Sigmoid colon (tissue), 4 donors: ENCODE measurements around the gene ZNF774.

Source experiments
- CTCF ChIP-seq, 4 experiments: fragments of 450-650 bp in 3 of 4; fragments of 200-600 bp in 1 of 4; IDR thresholded peaks; one replicate each; pipeline ENCODE4 v1.5.1; 2016 to 2019; ENCODE audit warnings: antibody characterized with exemption in 4 of 4, mild to moderate bottlenecking in 3 of 4, moderate library complexity in 2 of 4
- EP300 ChIP-seq, 4 donors: sonication (generic); formaldehyde crosslinking; IDR thresholded peaks; one replicate each; pipeline ENCODE4 v1.6.1; 2017; ENCODE audit warnings: antibody characterized with exemption in 4 of 4
- POLR2A ChIP-seq, 2 donors: fragments of 450-650 bp; IDR thresholded peaks; one replicate each; pipeline ENCODE4 v1.6.1; 2016; ENCODE audit warnings: antibody characterized with exemption in 2 of 2, mild to moderate bottlenecking in 2 of 2, moderate library complexity in 2 of 2
- POLR2AphosphoS5 ChIP-seq, 4 donors: sonication (generic); formaldehyde crosslinking; IDR thresholded peaks; one replicate each; pipeline ENCODE4 v1.6.1; 2017; ENCODE audit warnings: antibody characterized with exemption in 4 of 4

GRCh38 chr15:90358124-90359033 is 6.3 kb downstream of the ZNF774 start:
- no peak for TF ChIP-seq CTCF (IDR thresholded peaks at IDR 0.05)
- no peak for TF ChIP-seq POLR2A (IDR thresholded peaks at IDR 0.05)
- no peak for TF ChIP-seq POLR2AphosphoS5 (IDR thresholded peaks at IDR 0.05)
- TF ChIP-seq EP300 (IDR thresholded peaks at IDR 0.05), result no peak
